Endothelial cell of umbilical vein (primary cell): ENCODE data around the gene HABP4.

Source experiments
- CTCF ChIP-seq, 2 donors: IDR thresholded peaks; 1 replicate in 1 of 2; 2 replicates in 1 of 2; pipeline ENCODE4 v1.5.1; 2011; ENCODE audit warnings: low read length in 2 of 2, mild to moderate bottlenecking in 2 of 2, moderate library complexity in 2 of 2, control low read depth in 1 of 2, inconsistent platforms in 1 of 2, low read depth in 1 of 2; ENCODE audit not compliant: insufficient read depth in 1 of 2; ENCODE audit errors: extremely low read depth in 1 of 2
- EZH2 ChIP-seq: IDR thresholded peaks from 2 replicates; pipeline ENCODE4 v1.6.1; 2012; ENCODE audit warnings: borderline replicate concordance, low read depth, mild to moderate bottlenecking, moderate library complexity, low read length, inconsistent platforms; ENCODE audit not compliant: severe bottlenecking
- GATA2 ChIP-seq: IDR thresholded peaks from 2 replicates; pipeline ENCODE4 v1.7.0; 2011; ENCODE audit warnings: low read depth, mild to moderate bottlenecking, moderate library complexity, mixed read lengths, low read length; ENCODE audit not compliant: insufficient read length, insufficient read depth
- JUN ChIP-seq: IDR thresholded peaks from 2 replicates; pipeline ENCODE4 v1.6.1; 2011; ENCODE audit warnings: borderline replicate concordance, low read depth; ENCODE audit not compliant: insufficient read length, insufficient read depth
- MAX ChIP-seq: IDR thresholded peaks from 2 replicates; pipeline ENCODE4 v1.6.1; 2011; ENCODE audit not compliant: insufficient read depth, insufficient read length
- MYC ChIP-seq: IDR thresholded peaks from one replicate; pipeline ENCODE4 v1.6.1; 2011; ENCODE audit warnings: mild to moderate bottlenecking, low read depth, low read length
- POLR2A ChIP-seq: IDR thresholded peaks from 2 replicates; pipeline ENCODE4 v1.6.1; 2012; ENCODE audit warnings: low read depth, mild to moderate bottlenecking, control low read depth, low read length
- POLR2AphosphoS5 ChIP-seq: IDR thresholded peaks from 2 replicates; pipeline ENCODE4 v1.6.1; 2012; ENCODE audit warnings: low read depth, mild to moderate bottlenecking, control low read depth, low read length, moderate library complexity; ENCODE audit not compliant: insufficient read depth

DNA sequence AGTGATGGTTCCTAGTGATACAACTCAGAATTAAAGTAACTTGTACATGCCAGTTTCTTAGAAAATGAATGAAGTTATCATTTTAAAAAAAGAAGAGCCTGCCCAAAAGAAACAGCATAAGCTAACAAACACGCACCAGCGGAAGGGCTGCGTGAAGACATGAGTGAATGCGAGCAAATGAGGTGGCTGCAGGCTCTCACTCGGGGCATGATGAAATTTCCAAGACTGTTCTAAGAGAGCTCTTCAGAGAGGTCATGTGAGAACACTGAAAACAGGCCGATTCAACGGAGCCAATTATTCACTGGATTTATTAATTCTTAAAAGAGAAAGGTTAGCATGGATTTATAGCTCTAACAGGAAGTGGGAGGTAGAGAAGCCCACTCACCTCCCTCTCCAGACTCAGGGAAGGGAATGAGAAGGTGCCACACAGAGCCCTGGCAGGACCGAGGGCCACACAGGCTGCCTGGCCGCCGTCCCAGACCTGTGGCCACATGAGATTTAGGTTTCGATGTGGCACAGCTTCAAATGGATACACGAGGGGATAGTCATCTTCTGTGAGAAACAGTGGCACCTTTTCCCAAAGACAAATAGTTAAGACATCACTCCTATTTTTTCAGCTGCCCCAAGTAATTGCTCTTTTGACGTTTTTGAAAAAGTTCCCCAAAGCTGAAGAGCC lies 55.5 kb downstream of the HABP4 start:
- TF ChIP-seq MAX = no peak
- no peak for TF ChIP-seq CTCF (IDR thresholded peaks at IDR 0.05; ENCODE audit: extremely low read depth in 1 of 2, insufficient read depth in 1 of 2, low read depth in 1 of 2, low read length in 2 of 2)
- TF ChIP-seq POLR2AphosphoS5 = no peak
- TF ChIP-seq EZH2 = no peak
- no peak for TF ChIP-seq POLR2A
- TF ChIP-seq GATA2 = no peak
- TF ChIP-seq JUN = no peak
- no peak for TF ChIP-seq MYC
